Suppressor macrophage treated with lipopolysaccharide for 1 hour (primary cell): Measurements from ENCODE around the gene CAD.

Experiments
- DNase-seq, 3 donors: peaks; one replicate each; pipeline ENCODE4 v3.0.0-alpha.2; 2020 to 2022

CAD gene

GRCh38 chr2:27231921-27232320, 14.8 kb downstream of the CAD start:
- no peak for DNase-seq

DNA sequence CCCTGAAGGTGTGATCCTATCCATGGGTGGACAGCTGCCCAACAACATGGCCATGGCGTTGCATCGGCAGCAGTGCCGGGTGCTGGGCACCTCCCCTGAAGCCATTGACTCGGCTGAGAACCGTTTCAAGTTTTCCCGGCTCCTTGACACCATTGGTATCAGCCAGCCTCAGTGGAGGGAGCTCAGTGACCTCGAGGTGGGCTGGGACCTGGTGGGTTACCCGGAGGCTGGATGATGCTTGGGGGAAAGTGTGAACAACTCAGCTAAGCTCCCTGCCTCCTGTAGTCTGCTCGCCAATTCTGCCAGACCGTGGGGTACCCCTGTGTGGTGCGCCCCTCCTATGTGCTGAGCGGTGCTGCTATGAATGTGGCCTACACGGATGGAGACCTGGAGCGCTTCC, 16.2 kb downstream of the CAD start:
- DNase-seq, result no peak

DNA sequence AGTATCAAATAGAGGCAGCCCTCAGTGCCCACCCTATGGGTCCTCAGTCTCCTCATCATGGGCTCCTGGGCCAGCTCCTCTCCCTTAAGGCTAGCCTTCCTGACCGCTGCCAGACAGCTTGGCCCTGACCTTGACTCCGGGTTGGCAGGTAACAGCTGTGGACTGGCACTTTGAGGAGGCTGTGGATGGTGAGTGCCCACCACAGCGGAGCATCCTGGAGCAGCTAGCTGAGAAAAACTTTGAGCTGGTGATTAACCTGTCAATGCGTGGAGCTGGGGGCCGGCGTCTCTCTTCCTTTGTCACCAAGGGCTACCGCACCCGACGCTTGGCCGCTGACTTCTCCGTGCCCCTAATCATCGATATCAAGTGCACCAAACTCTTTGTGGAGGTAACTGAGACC, 19.0 kb downstream of the CAD start:
- no peak for DNase-seq

GRCh38 chr2:27236626-27237025, 19.5 kb downstream of the CAD start:
- DNase-seq, result no peak

DNA sequence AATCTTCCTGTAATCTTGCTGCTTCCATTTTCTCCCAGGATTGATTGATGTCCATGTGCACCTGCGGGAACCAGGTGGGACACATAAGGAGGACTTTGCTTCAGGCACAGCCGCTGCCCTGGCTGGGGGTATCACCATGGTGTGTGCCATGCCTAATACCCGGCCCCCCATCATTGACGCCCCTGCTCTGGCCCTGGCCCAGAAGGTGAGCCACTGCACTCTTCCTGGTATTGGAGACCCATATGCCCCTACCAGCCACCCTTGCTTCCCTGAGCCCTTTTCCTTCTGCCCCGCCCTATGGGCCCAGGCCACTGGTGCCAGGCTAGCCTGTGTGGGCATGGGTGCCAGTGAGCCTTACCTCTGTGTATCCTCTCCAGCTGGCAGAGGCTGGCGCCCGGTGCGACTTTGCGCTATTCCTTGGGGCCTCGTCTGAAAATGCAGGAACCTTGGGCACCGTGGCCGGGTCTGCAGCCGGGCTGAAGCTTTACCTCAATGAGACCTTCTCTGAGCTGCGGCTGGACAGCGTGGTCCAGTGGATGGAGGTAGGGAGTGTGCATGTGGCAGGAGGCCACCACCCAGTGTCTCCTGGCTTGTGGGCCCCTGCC, 20.3 kb downstream of the CAD start:
- DNase-seq, result no peak

DNA sequence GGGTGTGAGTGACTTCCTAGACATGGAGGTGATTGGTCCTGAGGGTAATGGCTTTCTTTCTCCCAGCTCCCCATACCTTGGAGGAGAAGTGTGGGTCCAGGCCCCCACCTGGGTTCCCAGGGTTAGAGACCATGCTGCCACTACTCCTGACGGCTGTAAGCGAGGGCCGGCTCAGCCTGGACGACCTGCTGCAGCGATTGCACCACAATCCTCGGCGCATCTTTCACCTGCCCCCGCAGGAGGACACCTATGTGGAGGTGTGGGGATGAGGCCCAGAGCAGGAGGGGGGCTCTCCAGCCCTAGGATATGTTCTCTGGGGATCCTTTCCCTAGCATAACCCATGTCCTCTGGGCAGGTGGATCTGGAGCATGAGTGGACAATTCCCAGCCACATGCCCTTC, 21.8 kb downstream of the CAD start:
- DNase-seq, result no peak

DNA sequence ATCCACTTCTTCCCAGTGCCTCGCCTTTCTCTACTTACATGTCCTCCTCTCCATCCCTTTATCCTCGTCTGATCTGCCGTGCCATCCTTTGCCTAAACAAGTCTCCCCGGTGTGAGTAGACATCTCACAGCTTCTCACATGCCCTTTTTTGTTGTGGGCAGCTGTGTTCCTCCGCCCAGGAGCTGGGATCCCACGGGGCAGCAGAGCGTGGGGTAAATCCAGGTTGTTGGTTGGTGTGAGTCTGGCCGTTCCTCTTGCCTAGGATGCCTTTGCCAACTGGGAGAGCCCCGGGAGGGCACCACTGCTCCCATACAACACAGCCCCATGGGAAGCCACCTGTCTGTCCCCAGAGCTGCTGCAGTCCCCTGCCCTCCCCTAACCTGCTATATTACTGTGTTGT, 23.2 kb downstream of the CAD start:
- no peak for DNase-seq

DNA sequence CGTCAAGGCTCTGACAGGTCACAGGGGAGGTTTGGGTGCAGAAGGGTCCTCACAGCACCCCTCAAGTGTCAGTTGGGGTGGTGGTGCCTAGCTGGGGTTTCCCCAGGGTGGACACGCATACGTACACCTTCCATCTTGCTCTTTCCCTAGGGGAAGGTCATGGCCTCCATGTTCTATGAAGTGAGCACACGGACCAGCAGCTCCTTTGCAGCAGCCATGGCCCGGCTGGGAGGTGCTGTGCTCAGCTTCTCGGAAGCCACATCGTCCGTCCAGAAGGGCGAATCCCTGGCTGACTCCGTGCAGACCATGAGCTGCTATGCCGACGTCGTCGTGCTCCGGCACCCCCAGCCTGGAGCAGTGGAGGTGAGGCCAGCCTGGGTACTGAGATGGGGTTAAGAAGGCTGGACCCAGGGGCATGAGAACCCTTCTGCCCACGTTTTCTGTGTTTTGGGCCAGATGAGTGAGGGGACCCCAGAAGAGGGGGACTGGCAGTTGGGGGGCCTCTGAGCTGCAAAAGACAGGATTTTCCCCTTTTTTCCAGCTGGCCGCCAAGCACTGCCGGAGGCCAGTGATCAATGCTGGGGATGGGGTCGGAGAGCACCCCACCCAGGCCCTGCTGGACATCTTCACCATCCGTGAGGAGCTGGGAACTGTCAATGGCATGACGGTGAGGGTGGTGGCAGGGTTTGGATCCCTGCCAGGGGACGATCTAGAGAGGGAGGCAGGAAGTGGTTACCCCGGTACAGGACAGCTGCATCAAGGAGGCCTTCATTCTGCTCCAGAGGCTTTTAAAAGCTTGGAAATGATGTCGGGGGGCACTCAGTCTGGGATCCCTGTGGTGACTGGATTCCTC, 24.8 kb downstream of the CAD start:
- no peak for DNase-seq

GRCh38 chr2:27242614-27242951, 25.4 kb downstream of the CAD start:
- DNase-seq, result no peak

DNA sequence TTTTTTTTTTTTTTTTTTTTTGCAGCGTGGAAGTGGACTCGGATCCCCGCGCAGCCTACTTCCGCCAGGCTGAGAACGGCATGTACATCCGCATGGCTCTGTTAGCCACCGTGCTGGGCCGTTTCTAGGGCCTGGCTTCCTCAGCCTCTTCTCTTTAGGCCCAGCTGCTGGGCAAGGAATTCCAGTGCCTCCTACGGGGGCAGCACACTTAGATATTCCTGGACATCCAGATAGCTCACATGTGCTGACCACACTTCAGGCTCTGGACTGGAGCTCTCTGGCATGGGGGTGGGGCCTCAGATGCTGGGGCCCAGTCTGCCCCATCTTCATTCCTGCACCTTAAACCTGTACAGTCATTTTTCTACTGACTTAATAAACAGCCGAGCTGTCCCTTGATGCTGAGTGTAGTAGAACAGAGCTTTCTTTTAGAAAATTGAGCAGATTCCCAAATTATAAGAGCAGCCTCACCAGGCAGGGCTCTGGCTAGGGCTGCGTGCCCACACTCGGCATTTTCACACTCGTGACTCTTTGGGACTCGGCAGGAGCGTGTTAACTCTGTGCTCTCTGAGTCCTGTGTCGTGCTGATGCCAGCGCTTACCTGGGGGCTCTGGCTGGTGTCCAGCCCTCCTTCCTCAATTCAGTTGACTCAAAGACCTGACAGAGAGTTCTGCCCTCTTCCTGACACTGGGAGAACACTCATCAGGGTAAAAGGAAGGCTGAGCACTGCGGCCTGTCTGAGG, 26.4 kb downstream of the CAD start:
- no peak for DNase-seq

DNA sequence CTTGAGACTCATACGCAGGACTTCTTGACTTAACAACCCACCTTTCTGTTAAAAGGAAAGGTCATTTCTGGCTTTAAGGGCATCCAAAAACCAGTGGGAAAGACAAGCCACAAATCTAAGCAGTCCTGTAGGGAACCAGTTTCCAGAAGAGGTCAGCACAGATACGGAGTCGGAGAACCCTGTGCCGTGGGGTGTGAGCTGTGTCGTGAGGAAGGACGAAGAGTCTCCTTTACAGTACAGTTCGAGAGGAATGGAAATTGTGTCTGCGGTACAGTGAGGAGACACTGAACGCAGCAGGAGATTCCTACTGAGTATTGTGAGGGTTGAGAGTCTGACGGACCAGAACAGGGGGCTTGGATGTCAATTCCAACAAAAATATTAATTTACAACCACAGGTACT, 27.9 kb downstream of the CAD start:
- DNase-seq, result no peak

GRCh38 chr2:27245626-27246025, 28.5 kb downstream of the CAD start:
- no peak for DNase-seq

DNA sequence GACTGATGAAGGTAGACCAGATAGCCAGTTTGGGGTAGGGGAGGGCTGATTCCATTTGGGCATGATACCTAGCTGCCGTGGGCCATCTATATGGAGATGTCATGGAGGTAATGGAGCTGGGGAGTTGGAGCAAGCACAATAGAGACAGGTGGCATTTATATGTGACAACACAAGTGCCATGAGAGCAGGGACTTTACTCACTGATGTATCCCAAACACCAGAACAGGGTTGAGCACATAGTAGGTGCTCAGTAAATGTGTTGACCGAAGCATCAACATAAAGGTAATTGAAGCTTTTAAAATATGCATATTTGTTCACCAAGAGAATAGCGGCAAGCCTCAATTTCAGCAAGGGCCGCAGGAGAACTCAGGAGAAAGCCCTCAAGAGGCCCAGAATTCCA, 30.7 kb downstream of the CAD start:
- no peak for DNase-seq

- DNase-seq, result no peak
These were observed 32.2 kb downstream of the CAD start for GRCh38 chr2:27249159-27249890.

GRCh38 chr2:27249891-27250651, 32.9 kb downstream of the CAD start:
- DNase-seq, result peak; percentile 67 to 87 (median 79)

DNA sequence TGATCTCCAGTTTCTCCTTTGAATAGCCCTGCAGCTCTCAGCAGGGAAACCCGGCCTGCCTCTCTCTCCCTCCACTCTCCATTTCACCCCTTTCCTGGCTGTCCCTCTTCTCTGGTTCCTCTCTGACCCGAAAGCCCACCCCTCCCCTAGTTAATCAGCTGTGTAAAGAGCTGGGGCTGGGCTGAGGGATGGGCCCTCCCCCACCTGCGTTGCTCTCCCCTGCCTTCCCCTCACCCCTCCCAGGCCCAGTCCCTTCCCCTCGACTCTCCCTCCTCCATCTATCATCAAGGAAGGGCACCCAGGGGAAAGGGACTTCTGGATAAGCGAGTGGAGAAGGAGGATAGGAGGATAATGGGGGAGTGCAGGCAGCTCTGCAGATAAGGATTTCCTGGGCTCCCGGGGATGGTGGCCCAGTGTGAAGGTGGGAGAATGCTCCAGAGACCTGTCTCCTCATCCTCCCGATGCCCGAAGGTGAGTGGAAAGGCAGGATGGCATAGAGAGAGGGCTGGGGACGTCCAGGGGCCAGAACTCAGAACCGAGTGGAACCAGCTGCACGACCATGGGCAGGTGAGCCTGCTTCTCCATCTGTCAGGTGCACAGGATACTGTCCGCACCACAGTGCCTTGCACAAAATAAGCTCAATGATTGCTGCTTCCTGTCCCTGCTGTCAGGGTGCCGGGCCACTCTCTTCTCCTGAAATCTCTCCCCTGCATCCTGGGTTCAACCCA, 33.6 kb downstream of the CAD start:
- DNase-seq, result no peak

- DNase-seq, result no peak
These were observed 34.6 kb downstream of the CAD start for GRCh38 chr2:27251766-27252165.

DNA sequence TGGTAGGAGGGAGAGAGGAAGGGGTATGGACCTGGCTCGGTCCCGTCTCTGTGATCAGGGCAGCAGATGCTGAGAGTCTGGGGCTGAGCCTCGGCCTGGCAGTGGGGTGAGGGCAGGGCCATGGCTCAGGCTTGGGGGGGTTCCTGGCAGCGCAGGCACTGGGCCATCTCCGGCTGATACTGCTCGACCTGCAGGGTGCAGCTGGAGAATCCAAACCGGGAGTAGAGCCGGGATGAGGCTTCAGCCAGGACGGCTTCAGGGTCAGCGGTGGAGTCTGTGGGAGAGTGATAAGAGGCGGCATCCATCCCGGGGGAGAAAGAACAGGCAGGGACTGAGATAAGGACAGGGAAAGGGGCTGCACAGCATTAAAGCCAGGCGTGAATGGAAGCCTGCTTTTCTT, 38.0 kb downstream of the CAD start:
- no peak for DNase-seq

DNA sequence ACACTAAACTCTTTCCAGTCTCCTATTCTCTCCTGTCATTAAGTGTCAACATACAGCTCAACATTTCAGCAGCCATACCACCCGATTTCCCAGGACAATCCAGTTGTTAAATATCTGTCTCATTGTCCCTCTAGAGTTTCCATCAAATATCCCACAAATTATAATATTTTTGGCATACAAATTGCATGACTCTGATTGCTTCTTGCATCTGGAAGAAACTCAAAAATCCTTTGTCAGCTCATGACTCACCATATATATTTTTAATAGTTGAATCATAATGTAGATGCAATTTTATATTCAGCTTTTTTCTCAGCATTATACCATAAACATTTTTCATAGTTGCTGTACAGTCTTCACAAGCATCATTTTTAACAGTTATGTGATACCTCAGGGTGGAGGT, 38.5 kb downstream of the CAD start:
- no peak for DNase-seq

DNA sequence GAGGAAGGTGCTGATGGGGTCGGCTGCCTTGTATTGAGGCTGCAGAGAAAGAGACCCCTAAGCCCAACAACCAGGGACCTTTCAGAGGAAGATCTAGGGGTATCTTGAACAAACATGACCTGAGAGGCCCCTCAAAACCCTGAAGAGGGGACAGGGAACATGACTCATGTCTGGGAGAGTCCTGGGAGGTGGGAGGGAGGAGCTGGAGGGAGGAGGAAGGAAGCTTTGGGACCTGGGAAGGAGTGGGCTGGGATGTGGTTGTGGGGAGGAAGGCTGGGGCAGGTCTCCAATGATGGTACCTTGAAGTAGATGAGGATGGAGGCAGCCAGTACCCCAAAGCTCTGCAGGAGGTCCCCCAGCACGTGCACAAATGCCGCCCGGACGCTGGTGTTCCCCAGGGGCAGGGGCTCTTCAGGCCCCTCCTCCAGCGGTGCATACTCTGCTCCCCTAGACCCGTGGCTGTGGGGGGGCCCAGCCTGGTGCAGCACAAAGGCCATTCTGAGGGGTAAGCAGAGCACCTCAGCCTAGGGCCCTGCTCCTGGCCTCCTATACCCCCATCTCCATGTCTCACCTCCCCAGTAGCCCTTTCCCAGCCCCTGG, 39.8 kb downstream of the CAD start:
- DNase-seq, result no peak

- no peak for DNase-seq
These were observed 40.9 kb downstream of the CAD start for GRCh38 chr2:27258051-27258450.
